BE2C (cell line): ENCODE measurements around the gene SELL.
"Not testable (repeated sequence)": the region's sequence is repeated elsewhere in the genome, so short reads cannot be mapped to it uniquely, and the experiment has no call there.

Source experiments
- DNase-seq: peaks from one replicate; pipeline ENCODE4 v3.0.0-alpha.2; 2020
- H3K27me3 ChIP-seq: fragments of 250-450 bp; sonication (Bioruptor Pico); 2 replicates; pipeline ENCODE4 v1.5.1; 2020; ENCODE audit warnings: mild to moderate bottlenecking
- H3K36me3 ChIP-seq: fragments of 250-450 bp; sonication (Bioruptor Pico); 2 replicates; pipeline ENCODE4 v1.5.1; 2020; ENCODE audit warnings: mild to moderate bottlenecking
- H3K4me1 ChIP-seq: fragments of 250-450 bp; sonication (Bioruptor Pico); 2 replicates; pipeline ENCODE4 v1.5.1; 2020
- H3K4me3 ChIP-seq: 2 replicates; pipeline ENCODE4 v1.5.1; 2011; ENCODE audit warnings: low read depth, low read length
- H3K9me3 ChIP-seq: fragments of 250-450 bp; sonication (Bioruptor Pico); 2 replicates; pipeline ENCODE4 v1.5.1; 2020
- CTCF ChIP-seq: IDR thresholded peaks from 2 replicates; pipeline ENCODE4 v1.5.1; 2012; ENCODE audit warnings: mild to moderate bottlenecking, low read depth, low read length

The SELL gene

GRCh38 chr1:169662680-169663079, 48.7 kb downstream of the SELL start:
- H3K36me3 ChIP-seq, DNase-seq, H3K9me3 ChIP-seq, H3K4me1 ChIP-seq, H3K27me3 ChIP-seq, H3K4me3 ChIP-seq: not testable (repeated sequence)

- H3K4me1 ChIP-seq, H3K36me3 ChIP-seq, DNase-seq, H3K9me3 ChIP-seq, H3K27me3 ChIP-seq, H3K4me3 ChIP-seq: not testable (repeated sequence)
Observed at GRCh38 chr1:169661066-169661465, 50.4 kb downstream of the SELL start.

- H3K27me3 ChIP-seq, H3K36me3 ChIP-seq, H3K4me3 ChIP-seq, H3K4me1 ChIP-seq, H3K9me3 ChIP-seq, DNase-seq: not testable (repeated sequence)
Observed at GRCh38 chr1:169658777-169659176, 52.6 kb downstream of the SELL start.

- Histone ChIP-seq H3K9me3 (no peaks in the 10 kb centered on the region), H3K4me3 (no peak overlapping the region), H3K36me3 (no peaks in the 10 kb centered on the region), H3K27me3 (0 out of 2 replicates have a peak, but pooled peaks cover 6% of the 10 kb centered on the region), H3K4me1 (no peaks in the 10 kb centered on the region)
- no peak for DNase-seq
- no peak for TF ChIP-seq CTCF
Observed at GRCh38 chr1:169653873-169654272, 57.5 kb downstream of the SELL start.

GRCh38 chr1:169651035-169651434, 60.4 kb downstream of the SELL start:
- DNase-seq, result no peak
- H3K4me1 ChIP-seq, result no peaks in the 10 kb centered on the region
- no peaks in the 10 kb centered on the region for H3K9me3 ChIP-seq
- 0 out of 2 replicates have a peak, but pooled peaks cover 6% of the 10 kb centered on the region for H3K27me3 ChIP-seq
- TF ChIP-seq CTCF, result no peak
- no peaks in the 10 kb centered on the region for H3K36me3 ChIP-seq
- no peak overlapping the region for H3K4me3 ChIP-seq

GRCh38 chr1:169650551-169650950, 60.9 kb downstream of the SELL start:
- no peak for TF ChIP-seq CTCF
- no peak for DNase-seq
- Histone ChIP-seq H3K4me1 (no peaks in the 10 kb centered on the region), H3K27me3 (0 out of 2 replicates have a peak, but pooled peaks cover 6% of the 10 kb centered on the region), H3K9me3 (no peaks in the 10 kb centered on the region), H3K36me3 (no peaks in the 10 kb centered on the region), H3K4me3 (no peak overlapping the region)

GRCh38 chr1:169648709-169649108, 62.7 kb downstream of the SELL start:
- Histone ChIP-seq H3K36me3 (no peaks in the 10 kb centered on the region), H3K27me3 (0 out of 2 replicates have a peak, but pooled peaks cover 6% of the 10 kb centered on the region), H3K9me3 (no peaks in the 10 kb centered on the region), H3K4me3 (no peak overlapping the region), H3K4me1 (no peaks in the 10 kb centered on the region)
- no peak for TF ChIP-seq CTCF
- DNase-seq, result no peak

GRCh38 chr1:169648187-169648586, 63.2 kb downstream of the SELL start:
- no peaks in the 10 kb centered on the region for H3K9me3 ChIP-seq
- H3K36me3 ChIP-seq, result no peaks in the 10 kb centered on the region
- 0 out of 2 replicates have a peak, but pooled peaks cover 6% of the 10 kb centered on the region for H3K27me3 ChIP-seq
- H3K4me1 ChIP-seq, result no peaks in the 10 kb centered on the region
- H3K4me3 ChIP-seq, result no peak overlapping the region
- no peak for TF ChIP-seq CTCF
- no peak for DNase-seq
